ENCODE measurements around the gene CLPX.

Gene CLPX

DNA sequence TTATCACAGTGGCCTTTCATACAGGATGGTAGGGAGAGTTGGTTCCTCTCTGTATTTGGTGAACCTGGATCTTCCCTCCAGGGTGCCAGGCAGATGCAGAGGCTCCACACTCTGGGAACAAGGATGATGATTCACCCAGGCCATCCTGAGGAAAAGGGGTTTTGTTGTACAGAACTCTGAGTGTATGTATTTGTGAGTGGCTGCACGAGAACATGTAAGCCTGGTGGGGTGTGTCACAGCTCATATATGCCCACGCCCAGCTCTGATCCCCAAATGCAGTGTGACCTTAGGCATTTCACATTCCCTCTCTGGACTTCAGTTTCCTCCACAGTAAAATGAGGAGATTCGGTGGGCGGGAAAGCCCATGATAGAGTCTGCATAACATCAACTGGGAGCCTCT is 37.7 kb upstream of the CLPX start:
- peak; percentile 24 for DNase-seq (ENCODE audit: low read depth)
- TF ChIP-seq, protein P1, sequence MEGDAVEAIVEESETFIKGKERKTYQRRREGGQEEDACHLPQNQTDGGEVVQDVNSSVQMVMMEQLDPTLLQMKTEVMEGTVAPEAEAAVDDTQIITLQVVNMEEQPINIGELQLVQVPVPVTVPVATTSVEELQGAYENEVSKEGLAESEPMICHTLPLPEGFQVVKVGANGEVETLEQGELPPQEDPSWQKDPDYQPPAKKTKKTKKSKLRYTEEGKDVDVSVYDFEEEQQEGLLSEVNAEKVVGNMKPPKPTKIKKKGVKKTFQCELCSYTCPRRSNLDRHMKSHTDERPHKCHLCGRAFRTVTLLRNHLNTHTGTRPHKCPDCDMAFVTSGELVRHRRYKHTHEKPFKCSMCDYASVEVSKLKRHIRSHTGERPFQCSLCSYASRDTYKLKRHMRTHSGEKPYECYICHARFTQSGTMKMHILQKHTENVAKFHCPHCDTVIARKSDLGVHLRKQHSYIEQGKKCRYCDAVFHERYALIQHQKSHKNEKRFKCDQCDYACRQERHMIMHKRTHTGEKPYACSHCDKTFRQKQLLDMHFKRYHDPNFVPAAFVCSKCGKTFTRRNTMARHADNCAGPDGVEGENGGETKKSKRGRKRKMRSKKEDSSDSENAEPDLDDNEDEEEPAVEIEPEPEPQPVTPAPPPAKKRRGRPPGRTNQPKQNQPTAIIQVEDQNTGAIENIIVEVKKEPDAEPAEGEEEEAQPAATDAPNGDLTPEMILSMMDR (IDR thresholded peaks at IDR 0.05; ENCODE audit: insufficient read depth, low read depth, low read length, missing control alignments) = no peak
- H3K4me3 ChIP-seq (ENCODE audit: low read length) = no peak overlapping the region

DNA sequence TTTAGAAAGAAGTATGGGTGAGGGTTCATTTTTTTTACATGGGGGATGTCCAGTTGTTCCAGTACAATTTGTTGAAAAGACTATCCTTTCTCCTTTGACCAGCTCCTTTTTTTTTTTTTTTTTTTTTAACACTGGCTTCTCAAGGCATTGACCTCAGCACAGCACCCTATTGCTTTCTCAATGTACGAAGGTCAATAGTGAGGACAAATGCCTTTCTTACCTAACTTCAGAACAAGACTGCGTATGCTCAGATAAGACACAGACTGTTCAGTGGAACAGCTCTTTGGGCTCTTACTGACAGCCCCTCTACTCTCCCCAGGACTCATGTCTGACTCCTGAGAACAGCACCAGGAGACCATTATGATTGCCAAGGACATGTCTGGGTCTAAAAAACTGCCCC is 36.6 kb upstream of the CLPX start:
- TF ChIP-seq, protein P1 (IDR thresholded peaks at IDR 0.05; ENCODE audit: insufficient read depth, low read depth, low read length, missing control alignments) = no peak
- no peak overlapping the region for H3K4me3 ChIP-seq (ENCODE audit: low read length)
- no peak for DNase-seq (ENCODE audit: low read depth)

DNA sequence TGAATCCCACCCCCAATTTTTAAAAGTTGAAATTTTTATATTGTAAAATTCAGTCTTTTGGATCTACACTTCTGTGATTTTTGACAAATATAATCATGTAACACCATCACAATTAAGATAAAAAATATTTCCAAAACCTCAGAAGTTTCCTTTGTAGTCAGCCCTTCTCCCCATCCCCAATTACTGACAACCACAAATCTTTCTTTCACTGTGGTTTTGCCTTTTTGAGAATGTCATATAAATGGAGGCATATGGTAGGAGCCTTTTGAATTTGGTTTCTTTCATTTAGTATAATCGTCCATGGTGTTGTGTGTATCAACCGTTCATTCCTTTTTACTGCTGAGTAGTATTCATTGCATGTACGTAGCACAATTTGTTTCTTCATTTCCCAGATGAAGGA is 34.0 kb upstream of the CLPX start:
- TF ChIP-seq, protein P1 (IDR thresholded peaks at IDR 0.05; ENCODE audit: insufficient read depth, low read depth, low read length, missing control alignments) = no peak
- no peak for DNase-seq (ENCODE audit: low read depth)

DNA sequence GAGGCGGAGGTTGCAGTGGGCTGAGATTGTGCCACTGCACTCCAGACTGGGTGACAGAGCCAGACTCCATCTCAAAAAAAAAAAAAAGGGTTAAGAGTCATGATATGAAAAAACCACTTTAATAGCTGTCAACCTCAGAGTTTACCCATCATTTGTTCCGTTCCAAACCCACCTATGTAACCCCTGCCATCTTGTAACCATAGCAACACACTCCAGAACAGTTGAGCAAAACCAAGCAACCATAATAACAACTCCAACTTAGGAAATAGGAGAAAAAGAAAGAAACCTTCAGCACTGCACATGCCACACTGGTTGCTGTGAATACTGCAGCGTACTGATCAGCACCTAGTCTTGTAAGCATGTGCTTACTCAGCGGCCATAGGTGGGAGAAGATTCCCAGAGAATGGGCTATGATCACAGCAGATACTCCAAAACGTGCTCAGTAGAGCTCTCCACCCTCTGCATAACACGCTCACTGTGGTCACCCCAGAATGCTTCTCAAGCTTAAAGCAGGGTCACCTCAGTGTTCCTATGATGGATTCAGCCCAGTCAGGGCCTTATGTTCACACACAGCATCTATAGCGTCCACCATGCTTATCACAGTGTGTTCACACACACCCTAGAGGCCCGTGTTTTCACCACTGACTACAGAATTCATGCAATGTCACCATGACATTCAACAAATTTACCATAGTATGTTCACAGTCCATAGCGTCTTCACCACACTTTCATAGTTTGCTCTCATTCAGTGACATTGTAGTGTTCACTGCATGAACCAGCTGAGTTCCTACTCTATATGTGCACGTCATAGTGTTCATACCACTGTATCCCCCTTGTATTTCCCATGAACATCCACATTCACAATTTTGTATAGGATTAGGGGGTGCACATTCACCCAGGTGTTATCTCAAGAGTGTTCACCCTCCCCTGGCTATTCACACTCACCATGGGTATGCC is 32.7 kb upstream of the CLPX start:
- no peak for DNase-seq (ENCODE audit: low read depth)
- no peak overlapping the region for H3K4me3 ChIP-seq (ENCODE audit: low read length)
- TF ChIP-seq, protein P1 (IDR thresholded peaks at IDR 0.05; ENCODE audit: insufficient read depth, low read depth, low read length, missing control alignments) = no peak

More for the DNA sequence above, 34.0 kb upstream of the CLPX start:
- no peak overlapping the region for H3K4me3 ChIP-seq (ENCODE audit: low read length)

DNA sequence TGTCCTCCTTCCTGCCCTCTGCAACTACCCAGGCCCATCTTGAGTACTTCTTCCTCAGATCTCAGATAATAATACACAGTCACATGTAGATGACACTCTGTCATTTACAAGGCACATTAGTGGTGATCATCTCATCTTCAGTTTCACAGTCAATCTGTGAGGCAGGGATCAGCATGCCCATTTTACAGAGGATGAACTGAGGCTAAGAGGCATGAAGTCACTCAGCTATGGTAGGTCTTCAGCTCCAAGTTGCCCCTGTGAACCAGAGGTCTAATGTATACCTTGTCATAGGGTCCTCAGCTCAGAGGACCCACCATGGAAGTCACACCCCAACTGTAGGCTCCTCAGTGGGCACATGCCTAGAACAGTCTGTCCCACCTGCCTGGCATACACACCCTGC is 30.4 kb upstream of the CLPX start:
- TF ChIP-seq, protein P1 (IDR thresholded peaks at IDR 0.05; ENCODE audit: insufficient read depth, low read depth, low read length, missing control alignments) = no peak
- DNase-seq (ENCODE audit: low read depth) = no peak
- H3K4me3 ChIP-seq (ENCODE audit: low read length) = no peak overlapping the region

DNA sequence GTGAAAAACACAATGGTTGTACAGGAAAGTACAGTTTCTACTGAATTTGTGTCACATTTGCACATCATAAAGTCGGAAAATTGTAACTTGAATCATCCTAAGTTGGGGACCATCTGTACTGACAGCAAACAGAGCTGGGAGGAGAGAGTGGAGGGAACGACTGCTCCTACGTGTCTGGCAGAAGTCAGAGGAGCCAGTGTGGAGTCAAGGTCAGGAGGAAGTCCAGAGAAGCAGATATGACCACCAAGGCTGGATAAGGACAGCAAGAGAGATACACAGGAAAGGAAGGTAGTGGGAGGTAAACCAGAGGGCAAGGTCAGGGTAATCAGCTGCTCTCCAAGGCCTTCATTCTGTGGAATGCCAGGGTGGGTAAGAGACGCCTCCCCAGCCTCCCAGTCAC is 28.9 kb upstream of the CLPX start:
- no peak overlapping the region for H3K4me3 ChIP-seq (ENCODE audit: low read length)
- DNase-seq (ENCODE audit: low read depth) = no peak
- TF ChIP-seq, protein P1 (IDR thresholded peaks at IDR 0.05; ENCODE audit: insufficient read depth, low read depth, low read length, missing control alignments) = no peak
